Left lung (tissue), 10 donors: ENCODE data around the gene MTUS2. TPM values are rescaled to one million over a fixed set of nuclear protein-coding genes. Genes with fewer than 3 reads are reported as not detected.

Experiments used
- ATAC-seq: fragments of 200-7000 bp; cut with Tn5 transposase; one replicate; pipeline ENCODE4 v1.9.1; 2020; ENCODE audit warnings: moderate library complexity
- DNase-seq, 4 donors: peaks; one replicate each; pipeline ENCODE4 v3.0.0-alpha.2; 2013 to 2020
- H3K27ac ChIP-seq, 2 donors: fragments of 200-600 bp; sonication (generic) in 1 of 2; one replicate each; pipeline versions ENCODE4 v1.5.0 to v1.8.0; 2020 to 2021
- H3K27me3 ChIP-seq, 2 donors: fragments of 200-600 bp; sonication (generic) in 1 of 2; one replicate each; pipeline versions ENCODE4 v1.5.0 to v1.8.0; 2020 to 2021
- H3K36me3 ChIP-seq, 2 donors: fragments of 200-600 bp; sonication (generic) in 1 of 2; one replicate each; pipeline versions ENCODE4 v1.5.0 to v1.8.0; 2020 to 2021
- H3K4me1 ChIP-seq, 2 donors: fragments of 200-600 bp; one replicate each; pipeline ENCODE4 v1.8.0; 2021
- H3K4me3 ChIP-seq, 2 donors: fragments of 200-600 bp; sonication (generic) in 1 of 2; one replicate each; pipeline versions ENCODE4 v1.5.0 to v1.8.0; 2020 to 2021; ENCODE audit warnings: mild to moderate bottlenecking in 1 of 2
- H3K9me3 ChIP-seq, 2 donors: fragments of 200-600 bp; sonication (generic) in 1 of 2; one replicate each; pipeline versions ENCODE4 v1.5.0 to v1.8.0; 2020 to 2021
- intact Hi-C, 2 donors: fragments of 100-400 bp; cut with DNase I; formaldehyde crosslinking; loops; one replicate each; pipeline versions ENCODE4 v1.11.2 to v1.14.2; 2022
- polyA plus RNA-seq, 6 donors: library from polyadenylated mRNA; unstranded; fragments of 120-200 nt; gene quantifications; one replicate each; pipeline ENCODE4 v1.2.1, GENCODE V29; 2013; ENCODE audit not compliant: insufficient read length in 6 of 6
- total RNA-seq, 2 donors: library from RNA; stranded (reverse); fragmentation: NEBNext Ultra II Directional; extraction: Animal tissue kit (Norgen Biotek cat#: 25700); gene quantifications; one replicate each; pipeline ENCODE4 v1.2.1, GENCODE V29; 2021
- TF ChIP-seq, protein P1 (sequence below), 2 donors: fragments of 200-600 bp; sonication (generic) in 1 of 2; IDR thresholded peaks; one replicate each; pipeline versions ENCODE4 v1.5.0 to v1.8.0; 2021; ENCODE audit warnings: antibody characterized with exemption in 2 of 2
- donor health status: DM: no; HTN: yes; CAD: no.
- donor health status: DM: no; HTN: no; CAD: no.

MTUS2 gene
- total and polyA plus RNA-seq, 8 donors, result 0.21 to 0.92 (median 0.50) TPM

DNA sequence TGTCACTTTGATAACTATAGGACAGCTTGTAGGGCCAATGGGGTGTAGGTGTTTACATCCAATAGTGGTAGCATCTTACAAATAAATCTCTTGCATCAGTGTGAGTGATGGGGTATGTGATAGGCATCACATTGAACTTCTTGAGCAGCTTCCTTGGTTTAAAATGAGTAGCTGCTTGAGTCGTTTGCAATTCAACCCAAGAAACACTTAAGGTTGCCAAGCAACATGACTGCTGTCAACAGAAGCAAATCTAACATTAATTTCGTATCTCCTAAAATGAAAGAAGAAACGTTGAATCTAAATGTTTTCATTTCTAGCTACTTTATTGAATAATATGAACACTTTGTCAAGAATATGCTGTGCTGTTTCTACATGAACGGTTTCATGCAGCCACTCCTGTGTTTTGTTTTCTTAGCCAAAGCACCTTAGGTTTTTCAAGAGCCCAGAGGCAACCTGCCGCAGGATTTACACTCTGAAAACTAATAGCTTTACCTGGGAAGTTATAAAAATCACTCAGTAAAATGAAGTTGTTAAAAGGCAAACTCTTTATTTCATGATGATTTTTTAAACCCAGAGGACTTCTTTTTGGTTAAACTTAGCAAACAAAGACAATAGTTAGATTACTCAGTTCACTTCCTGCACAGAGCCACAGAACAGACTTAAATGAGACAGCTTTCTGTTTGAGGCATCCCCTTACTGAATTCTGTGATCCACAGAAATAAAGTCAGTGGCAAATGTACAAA lies 305.2 kb downstream of the MTUS2 start:
- intact Hi-C loops, result no loop called here
- DNase-seq, result peak in 2 of 4 donors; percentile 5 to 36
- peak; percentile 65 for ATAC-seq

DNA sequence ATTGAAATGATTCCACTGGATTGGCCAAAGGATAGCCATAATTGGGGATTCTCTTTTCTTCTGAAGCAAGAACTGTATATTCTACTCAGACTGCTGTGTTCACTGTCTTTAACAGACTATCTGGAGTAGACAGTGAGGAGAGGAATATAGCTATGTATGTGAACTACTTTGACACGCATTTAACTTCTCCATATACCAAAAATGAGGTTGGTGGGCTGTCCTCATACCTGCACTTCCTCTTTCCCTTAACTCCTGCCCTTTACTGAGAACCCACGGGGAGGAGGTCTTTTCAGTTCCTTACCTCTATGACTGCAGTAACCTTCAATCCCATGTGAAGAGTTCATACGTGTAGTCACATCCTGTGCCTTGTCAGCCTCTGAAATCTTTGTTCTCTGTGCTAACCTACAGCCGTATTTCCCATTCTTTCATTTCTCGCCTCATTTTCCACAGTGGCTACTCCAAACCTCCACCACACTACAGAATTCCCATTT lies 305.8 kb downstream of the MTUS2 start:
- TF ChIP-seq, protein P1, sequence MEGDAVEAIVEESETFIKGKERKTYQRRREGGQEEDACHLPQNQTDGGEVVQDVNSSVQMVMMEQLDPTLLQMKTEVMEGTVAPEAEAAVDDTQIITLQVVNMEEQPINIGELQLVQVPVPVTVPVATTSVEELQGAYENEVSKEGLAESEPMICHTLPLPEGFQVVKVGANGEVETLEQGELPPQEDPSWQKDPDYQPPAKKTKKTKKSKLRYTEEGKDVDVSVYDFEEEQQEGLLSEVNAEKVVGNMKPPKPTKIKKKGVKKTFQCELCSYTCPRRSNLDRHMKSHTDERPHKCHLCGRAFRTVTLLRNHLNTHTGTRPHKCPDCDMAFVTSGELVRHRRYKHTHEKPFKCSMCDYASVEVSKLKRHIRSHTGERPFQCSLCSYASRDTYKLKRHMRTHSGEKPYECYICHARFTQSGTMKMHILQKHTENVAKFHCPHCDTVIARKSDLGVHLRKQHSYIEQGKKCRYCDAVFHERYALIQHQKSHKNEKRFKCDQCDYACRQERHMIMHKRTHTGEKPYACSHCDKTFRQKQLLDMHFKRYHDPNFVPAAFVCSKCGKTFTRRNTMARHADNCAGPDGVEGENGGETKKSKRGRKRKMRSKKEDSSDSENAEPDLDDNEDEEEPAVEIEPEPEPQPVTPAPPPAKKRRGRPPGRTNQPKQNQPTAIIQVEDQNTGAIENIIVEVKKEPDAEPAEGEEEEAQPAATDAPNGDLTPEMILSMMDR (IDR thresholded peaks at IDR 0.05), result no peak
- no peaks in the 10 kb centered on the region for H3K27me3 ChIP-seq
- intact Hi-C loops, result no loop called here
- no peak overlapping the region for H3K4me3 ChIP-seq
- no peaks in the 10 kb centered on the region for H3K36me3 ChIP-seq
- DNase-seq (no peak), ATAC-seq (peak; percentile 10)
- peaks cover 0 to 5% of the 10 kb centered on the region in 2 donors for H3K9me3 ChIP-seq
- no peak overlapping the region for H3K27ac ChIP-seq
- H3K4me1 ChIP-seq, result no peaks in the 10 kb centered on the region

More for the DNA sequence above, 305.2 kb downstream of the MTUS2 start:
- TF ChIP-seq, protein P1 (IDR thresholded peaks at IDR 0.05), result no peak
- Histone ChIP-seq H3K27me3 (no peaks in the 10 kb centered on the region), H3K4me3 (no peak overlapping the region), H3K4me1 (no peaks in the 10 kb centered on the region), H3K9me3 (peaks cover 0 to 5% of the 10 kb centered on the region in 2 donors), H3K36me3 (no peaks in the 10 kb centered on the region), H3K27ac (no peak overlapping the region)

DNA sequence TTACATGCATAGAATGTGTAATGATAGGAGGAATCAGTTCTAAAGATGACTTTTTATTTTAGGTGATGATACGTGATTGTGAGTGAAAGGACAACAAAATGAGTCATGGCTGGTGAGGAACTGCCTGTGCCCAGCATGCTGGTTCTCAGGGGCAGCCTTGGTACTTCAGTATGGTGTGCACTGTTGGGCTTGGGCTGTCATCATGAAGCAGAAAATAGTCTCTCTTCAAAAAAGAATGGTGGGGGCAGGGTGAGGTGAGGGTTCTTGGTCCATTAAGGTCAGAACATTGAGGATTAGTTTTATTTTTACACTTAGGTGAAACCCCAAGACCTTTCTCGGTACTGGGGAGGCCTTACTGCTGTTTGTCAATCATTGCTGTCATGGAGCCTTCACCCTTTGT lies 309.5 kb downstream of the MTUS2 start:
- TF ChIP-seq, protein P1 (IDR thresholded peaks at IDR 0.05), result no peak
- Histone ChIP-seq H3K9me3 (peaks cover 0 to under 1% of the 10 kb centered on the region in 2 donors), H3K36me3 (no peaks in the 10 kb centered on the region), H3K27me3 (no peaks in the 10 kb centered on the region), H3K4me3 (no peak overlapping the region), H3K27ac (no peak overlapping the region), H3K4me1 (no peaks in the 10 kb centered on the region)
- DNase-seq (no peak), ATAC-seq (no peak)
- intact Hi-C loops, result no loop called here

DNA sequence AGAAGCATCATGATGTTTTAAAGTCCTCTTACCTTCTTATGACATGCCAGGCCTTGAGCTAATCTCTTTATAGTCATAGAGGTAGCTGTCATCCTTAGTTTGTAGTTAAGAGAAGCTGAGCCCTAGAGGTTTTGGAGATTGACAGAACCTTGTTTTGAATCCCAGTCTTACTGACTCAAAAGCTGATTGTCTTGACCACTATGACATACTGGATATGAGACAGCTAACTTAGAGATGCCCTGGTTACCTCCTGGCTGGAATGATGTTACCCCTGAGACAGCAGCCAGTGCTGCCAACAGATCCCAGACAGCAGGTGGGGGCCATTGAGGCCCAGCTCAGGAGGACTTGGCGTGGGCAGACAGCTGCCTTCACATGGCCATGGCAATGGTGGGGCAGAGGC lies 311.0 kb downstream of the MTUS2 start:
- TF ChIP-seq, protein P1 (IDR thresholded peaks at IDR 0.05), result no peak
- DNase-seq (no peak), ATAC-seq (no peak)
- peaks cover 0 to under 1% of the 10 kb centered on the region in 2 donors for H3K9me3 ChIP-seq
- no peak overlapping the region for H3K27ac ChIP-seq
- no peak overlapping the region for H3K4me3 ChIP-seq
- no peaks in the 10 kb centered on the region for H3K27me3 ChIP-seq
- no peaks in the 10 kb centered on the region for H3K36me3 ChIP-seq
- intact Hi-C loops, result no loop called here
- H3K4me1 ChIP-seq, result no peaks in the 10 kb centered on the region

DNA sequence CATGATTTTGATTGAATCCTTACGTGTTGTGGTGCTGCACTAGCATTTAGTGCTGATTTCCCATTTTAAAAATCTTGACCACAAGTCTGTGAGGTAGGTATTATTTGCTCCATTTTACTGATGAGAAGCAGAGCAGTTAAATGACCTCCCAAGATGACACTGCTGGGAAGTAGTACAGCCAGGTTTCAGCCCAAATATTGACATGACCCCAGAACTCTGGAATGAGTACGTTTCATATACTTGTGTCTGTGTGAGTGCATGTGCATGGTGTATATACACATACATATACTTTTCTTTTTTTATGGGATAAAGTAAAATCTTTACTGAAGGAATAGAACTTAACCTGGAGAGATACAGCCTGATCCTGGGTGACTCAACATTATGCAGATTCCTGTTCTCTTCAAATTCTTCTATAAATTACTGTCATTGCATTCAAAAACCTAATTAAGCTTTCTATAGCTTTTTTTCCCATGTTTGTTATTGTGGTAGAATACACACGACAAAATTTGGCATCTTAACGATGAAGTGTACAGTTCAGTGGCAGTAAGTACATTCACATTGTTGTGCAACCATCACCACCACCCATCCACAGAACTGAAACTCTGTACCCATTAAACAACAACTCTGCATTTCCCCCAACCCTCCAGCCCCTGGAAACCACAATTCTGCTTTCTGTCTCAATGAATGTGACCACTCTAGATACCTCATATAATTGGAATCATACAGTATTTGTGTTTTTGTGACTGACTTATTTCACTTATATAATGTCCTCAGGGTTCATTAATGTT lies 311.9 kb downstream of the MTUS2 start:
- H3K9me3 ChIP-seq, result peaks cover 0 to 8% of the 10 kb centered on the region in 2 donors
- intact Hi-C loops, result no loop called here
- TF ChIP-seq, protein P1 (IDR thresholded peaks at IDR 0.05), result no peak
- H3K27ac ChIP-seq, result no peak overlapping the region
- no peaks in the 10 kb centered on the region for H3K36me3 ChIP-seq
- ATAC-seq (no peak), DNase-seq (no peak)
- no peaks in the 10 kb centered on the region for H3K27me3 ChIP-seq
- no peaks in the 10 kb centered on the region for H3K4me1 ChIP-seq
- H3K4me3 ChIP-seq, result no peak overlapping the region
